Subcutaneous adipose tissue (tissue), 4 donors: ENCODE results near the gene TMEM181. TPM values are rescaled to one million over a fixed set of nuclear protein-coding genes. Genes with fewer than 3 reads are reported as not detected.

Source experiments
- CTCF ChIP-seq: fragments of 450-650 bp; IDR thresholded peaks from one replicate; pipeline ENCODE4 v1.5.1; 2016; ENCODE audit warnings: low read depth, mild to moderate bottlenecking, control low read depth, antibody characterized with exemption, moderate library complexity
- total RNA-seq, 4 donors: library from RNA; depleted of rRNA; stranded (reverse); fragments of >200 nt; gene quantifications; one replicate each; pipeline ENCODE4 v1.1.0, GENCODE V29; 2016

Gene TMEM181
- total RNA-seq, 4 donors from 2014 or later: 15.1 to 33.1 (median 19.7) TPM

- TF ChIP-seq CTCF: no peak
Observed at GRCh38 chr6:158529629-158530028, 30.3 kb upstream of the TMEM181 start.

- no peak for TF ChIP-seq CTCF
Observed at GRCh38 chr6:158531566-158531965, 28.3 kb upstream of the TMEM181 start.

GRCh38 chr6:158531970-158532369 lies 27.9 kb upstream of the TMEM181 start:
- no peak for TF ChIP-seq CTCF

GRCh38 chr6:158536084-158536890 lies 23.6 kb upstream of the TMEM181 start:
- no peak for TF ChIP-seq CTCF

- no peak for TF ChIP-seq CTCF
Observed at GRCh38 chr6:158536891-158537798, 22.7 kb upstream of the TMEM181 start.

GRCh38 chr6:158538741-158539140 lies 21.1 kb upstream of the TMEM181 start:
- no peak for TF ChIP-seq CTCF

GRCh38 chr6:158539413-158539812 lies 20.5 kb upstream of the TMEM181 start:
- TF ChIP-seq CTCF: no peak
